Measurements from ENCODE around the gene ZNF592. TPM values are rescaled to one million over a fixed set of nuclear protein-coding genes. Genes with fewer than 3 reads are reported as not detected.

ZNF592 gene
- total and polyA plus RNA-seq, 7 experiments from 2014 or later = 4.9 to 39.0 (median 37.2) TPM

GRCh38 chr15:84714821-84715220, 33.6 kb upstream of the ZNF592 start:
- H3K36me3 ChIP-seq (ENCODE audit: control insufficient read depth in 2 of 3, insufficient read depth in 3 of 3, low read length in 3 of 3) = peaks cover 0 to 17% (median 0%) of the 10 kb centered on the region in 3 experiments
- ChIA-PET CTCF (interaction anchor here (1.2 to 2.5 kb wide), 3 partner anchors 20 to 68 kb away, joined by 3 to 13 read pairs (median 3); no protein-coding TSS in a partner anchor), POLR2A (interaction anchor here (0.6 to 15.4 kb wide), 13 partner anchors 11 to 266 kb away, joined by 3 to 453 read pairs (median 9); partner anchors contain the start of genes NMB, WDR73 and ZNF592)
- peaks cover 38 to 63% (median 51%) of the 10 kb centered on the region in 7 donors for H3K4me1 Mint-ChIP-seq
- no peaks in the 10 kb centered on the region for H3K27me3 Mint-ChIP-seq
- DNase-seq (no peak), ATAC-seq (no peak)
- H3K27me3 ChIP-seq (ENCODE audit: control insufficient read depth in 2 of 2, insufficient read depth in 2 of 2, low read length in 2 of 2) = no peaks in the 10 kb centered on the region
- peak overlapping the region; percentile 86 to 100 (median 94) for H3K4me3 Mint-ChIP-seq
- intact Hi-C loops (cut with micrococcal nuclease) = loop anchor here in 1 of 2 donors (5.0 kb wide), 1 partner anchor 118 kb away; no protein-coding TSS in a partner anchor
- peaks cover 14 to 20% of the 10 kb centered on the region in 2 donors for H3K4me1 ChIP-seq (ENCODE audit: control insufficient read depth in 2 of 2, insufficient read depth in 2 of 2, low read length in 2 of 2)
- H3K27ac ChIP-seq (ENCODE audit: low read depth, low read length) = peak overlapping the region; percentile 72
- peaks cover 0 to 2% (median 0%) of the 10 kb centered on the region in 11 donors for H3K9me3 Mint-ChIP-seq
- H3K9me3 ChIP-seq (ENCODE audit: control insufficient read depth in 2 of 3, low read length in 3 of 3) = no peaks in the 10 kb centered on the region
- peak overlapping the region; percentile 69 for H3K4me3 ChIP-seq (ENCODE audit: low read length)
- peak overlapping the region; percentile 49 to 98 (median 95) for H3K27ac Mint-ChIP-seq
- H3K36me3 Mint-ChIP-seq = peaks cover 0 to 12% (median 4%) of the 10 kb centered on the region in 5 donors

GRCh38 chr15:84715441-84716035, 32.9 kb upstream of the ZNF592 start:
- H3K4me1 Mint-ChIP-seq = peaks cover 38 to 66% (median 51%) of the 10 kb centered on the region in 7 donors
- H3K9me3 Mint-ChIP-seq = peaks cover 0 to 2% (median 0%) of the 10 kb centered on the region in 11 donors
- peak overlapping the region; percentile 72 for H3K27ac ChIP-seq (ENCODE audit: low read depth, low read length)
- H3K36me3 ChIP-seq (ENCODE audit: control insufficient read depth in 2 of 3, insufficient read depth in 3 of 3, low read length in 3 of 3) = peaks cover 0 to 17% (median 0%) of the 10 kb centered on the region in 3 experiments
- H3K27me3 ChIP-seq (ENCODE audit: control insufficient read depth in 2 of 2, insufficient read depth in 2 of 2, low read length in 2 of 2) = no peaks in the 10 kb centered on the region
- peak in 6 of 9 donors; percentile 7 to 66 (median 18) for DNase-seq
- CTCF ChIA-PET = interaction anchor here (0.6 to 2.5 kb wide), 12 partner anchors 9 to 68 kb away, joined by 3 to 13 read pairs (median 4); no protein-coding TSS in a partner anchor
- no peaks in the 10 kb centered on the region for H3K9me3 ChIP-seq (ENCODE audit: control insufficient read depth in 2 of 3, low read length in 3 of 3)
- peaks cover 0 to 12% (median 4%) of the 10 kb centered on the region in 5 donors for H3K36me3 Mint-ChIP-seq
- ATAC-seq = no peak
- POLR2A ChIA-PET = interaction anchor here (0.6 to 15.4 kb wide), 22 partner anchors 9 to 661 kb away, joined by 3 to 453 read pairs (median 6); partner anchors contain the start of genes NMB, WDR73 and ZNF592
- H3K27ac Mint-ChIP-seq = peak overlapping the region; percentile 93 to 98 (median 95)
- H3K4me1 ChIP-seq (ENCODE audit: control insufficient read depth in 2 of 2, insufficient read depth in 2 of 2, low read length in 2 of 2) = peaks cover 14 to 20% of the 10 kb centered on the region in 2 donors
- intact Hi-C loops (cut with micrococcal nuclease) = loop anchor here (1.0 to 5.0 kb wide), 9 partner anchors 10 to 118 kb away; partner anchors contain the start of genes NMB (in 2 of the 2), WDR73 (in 2 of the 2), ZNF592 (in 2 of the 2) and ZSCAN2 (in 1 of the 2)
- peak overlapping the region; percentile 86 to 100 (median 94) for H3K4me3 Mint-ChIP-seq
- no peaks in the 10 kb centered on the region for H3K27me3 Mint-ChIP-seq
- peak overlapping the region; percentile 69 for H3K4me3 ChIP-seq (ENCODE audit: low read length)

GRCh38 chr15:84716036-84716732, 32.2 kb upstream of the ZNF592 start, which contains the start of gene SEC11A:
TSS of gene SEC11A (minus strand) at chr15:84716139. CDS start at chr15:84716075, 64 bp downstream.
- ATAC-seq (peak; percentile 98), DNase-seq (peak; percentile 86 to 94 (median 90))
- ChIA-PET CTCF (interaction anchor here (0.6 to 3.9 kb wide), 15 partner anchors 9 to 971 kb away, joined by 3 to 15 read pairs (median 5); no protein-coding TSS in a partner anchor), POLR2A (interaction anchor here (0.6 to 15.4 kb wide), 23 partner anchors 9 to 661 kb away, joined by 3 to 453 read pairs (median 6); partner anchors contain the start of genes NMB, WDR73 and ZNF592)
- no peaks in the 10 kb centered on the region for H3K9me3 ChIP-seq (ENCODE audit: control insufficient read depth in 2 of 3, low read length in 3 of 3)
- H3K4me1 ChIP-seq (ENCODE audit: control insufficient read depth in 2 of 2, insufficient read depth in 2 of 2, low read length in 2 of 2) = peaks cover 17 to 23% of the 10 kb centered on the region in 2 donors
- Mint-ChIP-seq H3K4me1 (peaks cover 42 to 72% (median 55%) of the 10 kb centered on the region in 7 donors), H3K36me3 (peaks cover 0 to 12% (median 4%) of the 10 kb centered on the region in 5 donors), H3K4me3 (peak within 1 kb of the TSS; percentile 86 to 100 (median 94)), H3K27me3 (no peaks in the 10 kb centered on the region), H3K27ac (peak within 1 kb of the TSS; percentile 93 to 98 (median 96)), H3K9me3 (peaks cover 0 to 2% (median 0%) of the 10 kb centered on the region in 11 donors)
- peak within 1 kb of the TSS; percentile 69 for H3K4me3 ChIP-seq (ENCODE audit: low read length)
- H3K36me3 ChIP-seq (ENCODE audit: control insufficient read depth in 2 of 3, insufficient read depth in 3 of 3, low read length in 3 of 3) = peaks cover 0 to 12% (median 0%) of the 10 kb centered on the region in 3 experiments
- no peaks in the 10 kb centered on the region for H3K27me3 ChIP-seq (ENCODE audit: control insufficient read depth in 2 of 2, insufficient read depth in 2 of 2, low read length in 2 of 2)
- peak within 1 kb of the TSS; percentile 72 for H3K27ac ChIP-seq (ENCODE audit: low read depth, low read length)
- intact Hi-C loops (cut with micrococcal nuclease) = loop anchor here (1.0 to 5.0 kb wide), 9 partner anchors 9 to 119 kb away; partner anchors contain the start of genes NMB (in 2 of the 2), WDR73 (in 2 of the 2), ZNF592 (in 2 of the 2) and ZSCAN2 (in 1 of the 2)

- H3K4me1 ChIP-seq (ENCODE audit: control insufficient read depth in 2 of 2, insufficient read depth in 2 of 2, low read length in 2 of 2) = peaks cover 26 to 46% of the 10 kb centered on the region in 2 donors
- H3K4me3 ChIP-seq (ENCODE audit: low read length) = no peak overlapping the region
- Mint-ChIP-seq H3K27me3 (no peaks in the 10 kb centered on the region), H3K4me1 (peaks cover 48 to 85% (median 67%) of the 10 kb centered on the region in 7 donors), H3K36me3 (peaks cover 0 to 5% (median 0%) of the 10 kb centered on the region in 5 donors), H3K27ac (peak overlapping the region; percentile 78 to 95 (median 90)), H3K9me3 (peaks cover 0 to 1% (median 0%) of the 10 kb centered on the region in 11 donors), H3K4me3 (peak overlapping the region; percentile 39 to 78 (median 64))
- intact Hi-C loops (cut with micrococcal nuclease) = loop anchor here in 1 of 2 donors (1.0 kb wide), 2 partner anchors 14 to 26 kb away; no protein-coding TSS in a partner anchor
- H3K9me3 ChIP-seq (ENCODE audit: control insufficient read depth in 2 of 3, low read length in 3 of 3) = no peaks in the 10 kb centered on the region
- H3K27ac ChIP-seq (ENCODE audit: low read depth, low read length) = peak overlapping the region; percentile 59
- no peaks in the 10 kb centered on the region for H3K27me3 ChIP-seq (ENCODE audit: control insufficient read depth in 2 of 2, insufficient read depth in 2 of 2, low read length in 2 of 2)
- ChIA-PET CTCF (interaction anchor here (0.8 to 1.3 kb wide), 3 partner anchors 14 to 30 kb away, joined by 3 read pairs; no protein-coding TSS in a partner anchor), POLR2A (interaction anchor here (0.7 to 15.4 kb wide), 13 partner anchors 10 to 87 kb away, joined by 3 to 453 read pairs (median 5); partner anchors contain the start of genes WDR73 and ZNF592)
- peak; percentile 54 for ATAC-seq
- H3K36me3 ChIP-seq (ENCODE audit: control insufficient read depth in 2 of 3, insufficient read depth in 3 of 3, low read length in 3 of 3) = peaks cover 0 to 3% (median 0%) of the 10 kb centered on the region in 3 experiments
- peak in 7 of 9 donors; percentile 36 to 62 (median 53) for DNase-seq
Measured at GRCh38 chr15:84721371-84721770, 27.0 kb upstream of the ZNF592 start.

GRCh38 chr15:84722628-84723027, 25.8 kb upstream of the ZNF592 start:
- Histone ChIP-seq H3K4me1 (ENCODE audit: control insufficient read depth in 2 of 2, insufficient read depth in 2 of 2, low read length in 2 of 2) (peaks cover 22 to 45% of the 10 kb centered on the region in 2 donors), H3K9me3 (ENCODE audit: control insufficient read depth in 2 of 3, low read length in 3 of 3) (no peaks in the 10 kb centered on the region), H3K27me3 (ENCODE audit: control insufficient read depth in 2 of 2, insufficient read depth in 2 of 2, low read length in 2 of 2) (no peaks in the 10 kb centered on the region), H3K27ac (ENCODE audit: low read depth, low read length) (peak overlapping the region; percentile 59), H3K36me3 (ENCODE audit: control insufficient read depth in 2 of 3, insufficient read depth in 3 of 3, low read length in 3 of 3) (no peaks in the 10 kb centered on the region), H3K4me3 (ENCODE audit: low read length) (no peak overlapping the region)
- peak overlapping the region in 7 of 9 donors; percentile 23 to 95 (median 92) for H3K27ac Mint-ChIP-seq
- CTCF ChIA-PET = interaction anchor here (1.0 kb wide), 1 partner anchor 20 kb away, joined by 4 read pairs; no protein-coding TSS in a partner anchor
- no peaks in the 10 kb centered on the region for H3K27me3 Mint-ChIP-seq
- DNase-seq = no peak
- no peak for ATAC-seq
- POLR2A ChIA-PET = interaction anchor here (2.0 to 15.4 kb wide), 5 partner anchors 11 to 64 kb away, joined by 5 to 453 read pairs (median 20); partner anchors contain the start of gene ZNF592
- H3K4me1 Mint-ChIP-seq = peaks cover 45 to 81% (median 64%) of the 10 kb centered on the region in 7 donors
- peaks cover 0 to 5% (median 0%) of the 10 kb centered on the region in 5 donors for H3K36me3 Mint-ChIP-seq
- H3K9me3 Mint-ChIP-seq = peaks cover 0 to 1% (median 0%) of the 10 kb centered on the region in 11 donors
- peak overlapping the region in 2 of 10 donors; percentile 39 to 78 for H3K4me3 Mint-ChIP-seq
- intact Hi-C loops (cut with micrococcal nuclease) = no loop called here

Measured in naive thymus-derived CD4-positive, alpha-beta T cell (primary cell).